ENCODE measurements around the gene SLC5A10. TPM values are rescaled to one million over a fixed set of nuclear protein-coding genes. Genes with fewer than 3 reads are reported as not detected.

Gene SLC5A10
- total RNA-seq, 1 donor from 2014 or later: not detected

DNA sequence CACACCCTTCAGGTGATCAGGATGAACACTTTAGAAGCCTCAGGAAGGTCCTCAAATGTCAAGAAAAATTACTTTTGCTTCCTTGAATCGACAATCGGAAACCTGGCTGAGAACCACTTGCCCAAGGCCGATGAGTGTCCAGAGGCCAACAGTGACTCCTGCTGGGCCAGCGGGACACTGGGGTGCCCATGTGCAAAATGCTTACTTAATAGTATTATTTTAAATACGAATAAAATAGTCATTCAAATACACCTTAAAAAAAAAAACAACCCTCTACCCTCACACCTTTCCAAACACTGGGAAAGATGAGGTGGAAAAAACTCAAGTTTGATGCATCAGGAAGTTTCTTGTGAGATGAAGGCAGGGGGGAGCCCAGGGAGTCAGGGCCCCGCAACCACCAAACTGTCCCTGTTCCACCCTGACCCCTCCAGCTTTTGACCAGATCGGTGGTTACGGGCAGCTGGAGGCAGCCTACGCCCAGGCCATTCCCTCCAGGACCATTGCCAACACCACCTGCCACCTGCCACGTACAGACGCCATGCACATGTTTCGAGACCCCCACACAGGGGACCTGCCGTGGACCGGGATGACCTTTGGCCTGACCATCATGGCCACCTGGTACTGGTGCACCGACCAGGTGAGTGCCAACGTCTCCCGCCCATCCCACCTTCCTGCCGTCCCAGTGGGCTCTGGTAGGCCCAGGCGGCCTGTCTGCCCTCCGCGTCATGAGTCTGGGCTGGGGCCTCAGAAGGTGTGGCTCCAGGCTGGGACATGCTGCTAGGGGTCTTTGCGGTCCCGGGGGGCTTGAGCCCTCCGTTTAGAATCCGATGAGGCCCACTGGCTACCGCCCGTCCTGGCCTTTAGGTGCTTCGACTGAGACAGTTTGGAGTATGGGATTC, 18.9 kb downstream of the SLC5A10 start:
- H3K9me3 Mint-ChIP-seq: no peaks in the 10 kb centered on the region
- no peaks in the 10 kb centered on the region for H3K27me3 Mint-ChIP-seq (ENCODE audit: low read depth)
- no peak overlapping the region for H3K27ac Mint-ChIP-seq
- H3K4me3 Mint-ChIP-seq (ENCODE audit: low read depth): no peak overlapping the region
- H3K4me1 Mint-ChIP-seq (ENCODE audit: low read depth): peaks cover 6% of the 10 kb centered on the region
- DNase-seq (ENCODE audit: low spot score): no peak
- H3K36me3 Mint-ChIP-seq (ENCODE audit: low read depth): no peaks in the 10 kb centered on the region
- intact Hi-C loops (cut with micrococcal nuclease): no loop called here

DNA sequence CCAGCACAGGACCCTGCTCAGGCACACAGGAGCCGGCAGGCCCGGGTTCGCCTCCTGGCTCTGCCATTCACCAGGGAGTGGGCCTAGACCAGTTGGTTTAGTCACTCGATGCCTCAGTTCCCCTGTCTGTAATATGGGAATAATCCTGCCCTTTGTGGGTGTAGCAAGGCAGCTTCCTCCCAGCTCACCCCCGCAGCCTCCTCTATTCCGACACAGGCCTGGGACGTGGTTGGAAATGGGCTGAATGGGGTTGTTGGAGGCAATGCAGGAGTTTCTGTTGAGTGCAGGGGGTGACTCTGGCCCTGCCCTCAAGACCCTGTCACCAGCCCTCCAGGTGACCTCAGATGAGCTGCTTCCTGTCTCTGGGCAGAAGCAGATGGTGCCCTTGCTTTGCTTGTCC, 19.8 kb downstream of the SLC5A10 start:
- intact Hi-C loops (cut with micrococcal nuclease): no loop called here
- H3K4me3 Mint-ChIP-seq (ENCODE audit: low read depth): no peak overlapping the region
- DNase-seq (ENCODE audit: low spot score): no peak

DNA sequence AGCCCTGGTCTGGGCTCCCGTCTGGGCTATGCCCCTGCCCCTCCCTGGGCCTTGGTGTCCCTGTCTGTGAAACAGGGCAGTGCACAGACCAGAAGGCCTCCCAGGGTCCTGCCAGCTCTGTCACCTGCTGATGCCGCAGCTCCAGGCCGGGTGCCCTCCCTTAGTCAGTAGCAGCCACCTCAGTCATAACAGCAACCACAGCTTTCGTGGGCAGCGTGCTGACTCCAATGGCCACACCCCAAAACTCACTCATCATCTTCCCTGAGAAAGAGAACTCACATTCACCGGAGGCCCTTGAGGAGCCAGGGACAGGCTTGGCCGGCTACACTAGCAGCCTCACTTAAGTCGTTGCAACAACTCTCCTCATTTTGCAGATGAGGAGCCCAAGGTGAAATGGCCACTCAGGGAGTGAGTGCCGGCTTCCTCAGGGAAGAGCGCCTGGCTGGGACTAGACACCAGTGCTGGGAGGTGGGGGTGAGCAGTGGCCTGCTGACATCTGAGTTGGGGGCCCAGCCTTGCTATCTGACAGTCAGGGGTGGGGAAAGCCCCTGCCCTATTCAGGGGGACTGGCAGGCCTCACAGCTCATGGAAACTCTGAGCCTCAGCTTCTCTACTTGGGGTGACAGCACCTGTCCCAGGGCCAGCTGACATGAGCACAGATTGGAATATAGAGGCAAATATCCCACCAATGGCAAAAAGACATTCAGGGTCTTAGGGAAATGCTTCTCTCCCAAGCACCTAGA, 22.6 kb downstream of the SLC5A10 start:
- peaks cover 14% of the 10 kb centered on the region for H3K36me3 Mint-ChIP-seq (ENCODE audit: low read depth)
- intact Hi-C loops (cut with micrococcal nuclease): no loop called here
- H3K27ac Mint-ChIP-seq: peak overlapping the region; percentile 47
- H3K9me3 Mint-ChIP-seq: no peaks in the 10 kb centered on the region
- peaks cover 6% of the 10 kb centered on the region for H3K4me1 Mint-ChIP-seq (ENCODE audit: low read depth)
- no peaks in the 10 kb centered on the region for H3K27me3 Mint-ChIP-seq (ENCODE audit: low read depth)
- H3K4me3 Mint-ChIP-seq (ENCODE audit: low read depth): no peak overlapping the region
- DNase-seq (ENCODE audit: low spot score): no peak

More for the DNA sequence above, 19.8 kb downstream of the SLC5A10 start:
- peaks cover 3% of the 10 kb centered on the region for H3K36me3 Mint-ChIP-seq (ENCODE audit: low read depth)
- no peaks in the 10 kb centered on the region for H3K9me3 Mint-ChIP-seq
- H3K27me3 Mint-ChIP-seq (ENCODE audit: low read depth): no peaks in the 10 kb centered on the region
- no peak overlapping the region for H3K27ac Mint-ChIP-seq
- peaks cover 6% of the 10 kb centered on the region for H3K4me1 Mint-ChIP-seq (ENCODE audit: low read depth)

DNA sequence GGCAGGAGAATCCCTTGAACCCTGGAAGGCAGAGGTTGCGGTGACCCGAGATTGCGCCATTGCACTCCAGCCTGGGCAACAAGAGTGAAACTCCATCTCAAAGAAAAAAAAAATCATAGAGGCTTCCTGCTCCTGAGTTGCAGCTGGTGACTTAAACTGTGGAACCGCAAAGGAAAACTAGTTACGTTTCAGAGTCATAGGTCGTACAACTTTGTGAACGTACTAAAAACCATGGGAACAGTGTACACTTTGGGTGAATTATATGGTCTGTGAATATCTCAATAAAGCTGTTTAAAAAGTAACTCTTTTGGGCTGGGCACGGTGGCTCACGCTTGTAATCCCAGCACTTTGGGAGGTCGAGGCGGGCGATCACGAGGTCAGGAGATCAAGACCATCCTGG, 23.6 kb downstream of the SLC5A10 start:
- intact Hi-C loops (cut with micrococcal nuclease): no loop called here
- Mint-ChIP-seq H3K36me3 (ENCODE audit: low read depth) (peaks cover 14% of the 10 kb centered on the region), H3K4me1 (ENCODE audit: low read depth) (peaks cover 6% of the 10 kb centered on the region), H3K27me3 (ENCODE audit: low read depth) (no peaks in the 10 kb centered on the region), H3K9me3 (no peaks in the 10 kb centered on the region), H3K4me3 (ENCODE audit: low read depth) (no peak overlapping the region), H3K27ac (no peak overlapping the region)
- DNase-seq (ENCODE audit: low spot score): no peak

DNA sequence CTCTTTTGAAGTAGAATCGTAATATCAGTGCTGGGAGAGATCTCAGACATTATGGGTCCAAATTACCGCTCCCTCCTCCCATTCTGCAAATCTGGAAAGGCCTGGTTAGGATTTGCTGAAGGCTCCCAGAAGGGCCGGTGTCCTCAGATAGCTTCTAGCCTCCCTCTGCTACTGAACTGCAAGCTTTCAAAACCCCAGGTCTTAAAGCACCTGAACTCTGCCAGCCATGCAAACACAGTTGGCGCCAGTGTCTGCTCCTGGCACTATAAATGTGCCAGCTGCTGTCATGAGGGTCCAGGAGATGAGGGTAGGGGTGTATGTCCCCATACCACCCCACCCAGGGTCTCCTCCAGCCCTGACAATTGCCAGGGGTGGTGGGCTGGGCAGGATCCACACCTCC, 24.2 kb downstream of the SLC5A10 start:
- intact Hi-C loops (cut with micrococcal nuclease): no loop called here
- no peak for DNase-seq (ENCODE audit: low spot score)
- Mint-ChIP-seq H3K36me3 (ENCODE audit: low read depth) (peaks cover 14% of the 10 kb centered on the region), H3K4me3 (ENCODE audit: low read depth) (no peak overlapping the region), H3K27me3 (ENCODE audit: low read depth) (no peaks in the 10 kb centered on the region), H3K9me3 (no peaks in the 10 kb centered on the region), H3K4me1 (ENCODE audit: low read depth) (peaks cover 6% of the 10 kb centered on the region), H3K27ac (no peak overlapping the region)

DNA sequence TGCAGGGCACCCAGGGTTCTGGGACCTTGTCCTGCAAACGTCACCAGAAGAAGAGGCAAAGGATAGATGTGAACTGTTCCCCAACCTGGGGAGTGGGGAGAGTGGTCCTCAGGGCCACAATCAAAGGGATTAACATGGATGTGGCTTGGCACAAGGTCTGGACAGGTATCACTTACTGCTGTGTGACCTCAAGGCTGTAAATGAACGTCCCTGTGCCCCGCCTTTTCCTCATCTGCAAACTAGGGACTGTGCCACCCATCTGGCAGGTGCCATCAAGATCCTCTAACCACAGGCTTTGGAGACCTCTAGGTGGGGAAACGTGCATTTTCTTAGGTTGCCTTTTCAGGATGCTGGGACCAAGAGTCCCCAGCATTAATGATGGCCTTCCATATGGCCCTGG, 25.1 kb downstream of the SLC5A10 start:
- H3K9me3 Mint-ChIP-seq: no peaks in the 10 kb centered on the region
- H3K36me3 Mint-ChIP-seq (ENCODE audit: low read depth): peaks cover 14% of the 10 kb centered on the region
- H3K4me1 Mint-ChIP-seq (ENCODE audit: low read depth): peaks cover 6% of the 10 kb centered on the region
- H3K27ac Mint-ChIP-seq: no peak overlapping the region
- H3K27me3 Mint-ChIP-seq (ENCODE audit: low read depth): no peaks in the 10 kb centered on the region
- intact Hi-C loops (cut with micrococcal nuclease): no loop called here
- DNase-seq (ENCODE audit: low spot score): no peak
- no peak overlapping the region for H3K4me3 Mint-ChIP-seq (ENCODE audit: low read depth)

DNA sequence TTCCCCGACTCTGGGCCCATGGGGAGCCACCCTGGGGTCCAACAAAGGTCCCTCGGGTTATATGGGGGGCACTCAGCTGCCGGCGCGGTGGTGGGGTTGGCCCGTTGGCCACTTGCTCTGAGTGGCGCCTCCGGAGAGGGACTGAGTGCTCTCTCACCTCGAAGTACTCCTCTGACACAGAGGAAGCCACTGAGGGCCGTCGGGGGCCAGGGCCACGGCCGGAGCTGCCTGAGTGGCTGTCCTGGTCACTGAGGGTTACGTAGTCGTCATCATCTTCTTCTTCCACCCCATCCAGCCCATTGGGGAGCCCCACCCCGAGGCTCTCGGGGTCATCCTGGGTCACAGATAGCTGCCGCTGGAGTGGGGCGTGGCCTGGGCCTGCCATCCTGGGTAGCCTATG, 25.7 kb downstream of the SLC5A10 start:
- Mint-ChIP-seq H3K27ac (no peak overlapping the region), H3K27me3 (ENCODE audit: low read depth) (no peaks in the 10 kb centered on the region), H3K4me3 (ENCODE audit: low read depth) (no peak overlapping the region), H3K4me1 (ENCODE audit: low read depth) (peaks cover 6% of the 10 kb centered on the region), H3K9me3 (no peaks in the 10 kb centered on the region), H3K36me3 (ENCODE audit: low read depth) (peaks cover 14% of the 10 kb centered on the region)
- intact Hi-C loops (cut with micrococcal nuclease): no loop called here
- no peak for DNase-seq (ENCODE audit: low spot score)

DNA sequence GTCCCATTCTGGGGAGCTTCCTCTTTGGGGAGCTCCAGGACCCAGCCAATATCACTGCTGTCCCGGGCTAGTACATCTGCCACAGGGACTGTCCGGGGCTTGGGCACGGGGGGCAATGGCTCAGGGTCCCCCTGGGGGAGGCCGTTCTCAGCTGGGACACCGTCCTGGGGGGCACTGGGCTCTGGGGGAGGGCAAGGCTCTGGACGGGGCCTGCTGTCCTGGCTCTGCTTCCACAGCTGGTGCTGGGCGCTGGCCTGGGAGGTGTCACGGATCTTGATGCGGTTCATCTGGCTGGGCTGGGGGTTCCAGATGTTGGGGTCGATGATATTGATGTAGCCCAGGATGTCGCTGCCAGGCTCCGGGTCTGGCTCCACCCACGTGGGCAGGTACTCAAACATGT, 26.1 kb downstream of the SLC5A10 start:
- no peaks in the 10 kb centered on the region for H3K27me3 Mint-ChIP-seq (ENCODE audit: low read depth)
- H3K4me3 Mint-ChIP-seq (ENCODE audit: low read depth): no peak overlapping the region
- H3K9me3 Mint-ChIP-seq: no peaks in the 10 kb centered on the region
- no peak for DNase-seq (ENCODE audit: low spot score)
- intact Hi-C loops (cut with micrococcal nuclease): no loop called here
- H3K4me1 Mint-ChIP-seq (ENCODE audit: low read depth): peaks cover 6% of the 10 kb centered on the region
- no peak overlapping the region for H3K27ac Mint-ChIP-seq
- H3K36me3 Mint-ChIP-seq (ENCODE audit: low read depth): peaks cover 14% of the 10 kb centered on the region

DNA sequence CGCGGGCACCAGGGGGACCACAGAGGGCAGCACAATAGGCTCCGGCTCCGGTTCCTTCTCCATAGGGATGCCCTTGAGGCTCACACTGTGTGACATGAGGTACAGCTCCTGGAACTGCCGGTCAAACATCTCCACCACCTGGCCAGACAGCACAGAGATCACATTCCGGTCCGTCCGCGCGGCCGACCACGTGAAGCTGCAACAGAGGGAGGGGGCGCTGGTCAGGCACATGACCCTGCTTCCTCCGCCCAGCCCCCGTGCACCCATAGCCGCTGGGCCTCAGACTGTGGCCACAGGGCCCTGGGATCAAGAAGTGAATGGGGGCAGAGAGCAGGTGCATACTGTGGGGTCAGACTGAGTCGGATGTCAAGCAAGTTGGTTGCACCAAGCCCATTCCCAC, 26.7 kb downstream of the SLC5A10 start:
- Mint-ChIP-seq H3K27ac (no peak overlapping the region), H3K36me3 (ENCODE audit: low read depth) (peaks cover 14% of the 10 kb centered on the region), H3K27me3 (ENCODE audit: low read depth) (no peaks in the 10 kb centered on the region), H3K4me1 (ENCODE audit: low read depth) (peaks cover 6% of the 10 kb centered on the region), H3K9me3 (no peaks in the 10 kb centered on the region), H3K4me3 (ENCODE audit: low read depth) (no peak overlapping the region)
- intact Hi-C loops (cut with micrococcal nuclease): no loop called here
- no peak for DNase-seq (ENCODE audit: low spot score)

DNA sequence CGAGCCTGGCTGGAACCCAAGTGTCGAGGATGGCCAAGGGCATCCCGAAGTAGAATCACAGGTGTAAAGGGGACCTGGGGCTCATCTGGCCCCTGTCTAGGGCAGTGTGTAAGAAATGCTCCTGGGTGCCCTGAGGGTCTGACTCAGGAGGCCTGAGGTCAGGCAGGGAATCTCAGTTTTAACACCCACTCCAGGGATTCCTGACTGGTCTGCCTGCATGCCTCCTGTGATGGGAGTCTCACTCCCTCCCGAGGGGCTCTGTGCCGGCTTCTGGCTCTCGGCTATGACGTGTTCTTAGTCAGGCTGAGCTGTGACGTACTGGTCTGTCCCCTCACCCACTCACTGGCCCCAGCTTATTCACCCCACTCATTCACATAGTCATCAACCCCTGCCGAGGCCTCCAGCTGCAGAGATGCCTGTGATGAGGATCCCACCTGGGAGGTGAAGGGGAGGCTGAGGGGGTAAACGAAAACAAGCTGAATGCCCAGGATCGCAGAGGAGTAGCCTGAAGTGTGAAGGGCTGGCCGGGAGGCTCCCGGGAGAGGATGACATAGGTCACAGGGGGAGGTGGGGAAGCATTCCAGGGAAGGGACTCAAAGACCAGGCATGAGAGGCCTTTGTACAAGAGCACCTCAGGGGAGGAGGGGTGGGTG, 28.8 kb downstream of the SLC5A10 start:
- Mint-ChIP-seq H3K4me1 (ENCODE audit: low read depth) (no peaks in the 10 kb centered on the region), H3K27ac (no peak overlapping the region), H3K36me3 (ENCODE audit: low read depth) (peaks cover 14% of the 10 kb centered on the region), H3K9me3 (no peaks in the 10 kb centered on the region), H3K27me3 (ENCODE audit: low read depth) (no peaks in the 10 kb centered on the region), H3K4me3 (ENCODE audit: low read depth) (no peak overlapping the region)
- no peak for DNase-seq (ENCODE audit: low spot score)
- intact Hi-C loops (cut with micrococcal nuclease): no loop called here

DNA sequence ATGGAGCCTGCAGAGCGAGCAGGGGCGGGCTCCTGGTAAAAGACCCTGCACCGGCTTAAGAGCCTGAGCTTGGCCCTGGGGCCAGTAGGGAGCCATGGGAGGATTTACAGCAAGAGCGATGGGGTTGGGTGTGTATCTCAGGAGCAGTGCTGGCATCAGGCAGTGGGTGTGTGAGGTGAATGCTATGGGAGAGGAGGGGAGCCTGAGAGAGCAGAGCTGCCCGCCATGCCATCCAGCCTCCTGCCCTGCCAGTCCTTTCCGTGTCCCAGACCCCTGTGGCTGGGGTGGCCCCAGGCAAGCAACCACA, 29.3 kb downstream of the SLC5A10 start:
- no peak overlapping the region for H3K27ac Mint-ChIP-seq
- H3K27me3 Mint-ChIP-seq (ENCODE audit: low read depth): no peaks in the 10 kb centered on the region

DNA sequence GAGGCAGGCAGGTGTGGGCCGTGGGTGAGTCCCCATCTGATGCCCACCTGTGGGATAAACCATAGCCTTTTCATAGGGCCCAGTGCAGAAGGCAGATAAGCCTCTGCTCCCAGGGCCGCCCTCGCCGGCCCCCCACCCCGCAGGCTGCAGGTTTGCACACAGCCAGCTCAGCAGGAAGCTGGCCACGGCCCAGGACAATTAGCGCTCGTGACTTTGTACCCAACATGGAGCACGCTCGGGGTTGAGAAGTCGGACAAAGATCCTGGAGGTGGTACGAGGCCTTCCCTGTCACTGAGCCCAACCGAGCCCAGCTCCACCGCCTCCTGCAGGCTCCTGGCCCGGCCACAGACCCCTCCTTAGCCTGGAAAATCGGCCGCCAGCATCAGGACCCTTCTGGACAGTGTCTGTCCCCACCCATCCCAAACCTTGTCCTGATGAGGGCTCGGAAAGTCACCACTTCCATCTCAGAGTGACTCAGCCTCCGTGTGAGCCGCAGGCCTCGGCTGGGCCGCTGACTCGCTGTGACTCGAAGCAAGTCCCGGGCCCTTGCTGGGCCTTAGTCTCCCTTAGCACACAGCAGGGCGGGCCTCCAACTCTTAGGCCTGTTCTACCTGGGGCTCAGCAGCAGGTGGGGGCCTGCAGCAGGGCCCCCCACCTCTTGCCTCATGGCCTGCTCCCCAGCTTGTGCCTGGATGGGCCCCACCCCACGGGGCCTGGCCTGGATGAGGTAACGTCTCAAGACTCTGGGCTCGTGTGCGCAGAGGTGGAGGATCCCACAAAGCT, 29.9 kb downstream of the SLC5A10 start:
- H3K36me3 Mint-ChIP-seq (ENCODE audit: low read depth): peaks cover 10% of the 10 kb centered on the region
- H3K4me3 Mint-ChIP-seq (ENCODE audit: low read depth): no peak overlapping the region
- H3K4me1 Mint-ChIP-seq (ENCODE audit: low read depth): no peaks in the 10 kb centered on the region

More for the DNA sequence above, 29.3 kb downstream of the SLC5A10 start:
- H3K36me3 Mint-ChIP-seq (ENCODE audit: low read depth): peaks cover 14% of the 10 kb centered on the region
- H3K4me3 Mint-ChIP-seq (ENCODE audit: low read depth): no peak overlapping the region
- intact Hi-C loops (cut with micrococcal nuclease): no loop called here
- H3K9me3 Mint-ChIP-seq: no peaks in the 10 kb centered on the region
- DNase-seq (ENCODE audit: low spot score): no peak
- H3K4me1 Mint-ChIP-seq (ENCODE audit: low read depth): no peaks in the 10 kb centered on the region

More for the DNA sequence above, 29.9 kb downstream of the SLC5A10 start:
- H3K27ac Mint-ChIP-seq: no peak overlapping the region
- no peaks in the 10 kb centered on the region for H3K27me3 Mint-ChIP-seq (ENCODE audit: low read depth)
- no peak for DNase-seq (ENCODE audit: low spot score)
- H3K9me3 Mint-ChIP-seq: no peaks in the 10 kb centered on the region
- intact Hi-C loops (cut with micrococcal nuclease): no loop called here
